Testis (tissue), 3 donors: ENCODE measurements around the gene PNKP. TPM values are rescaled to one million over a fixed set of nuclear protein-coding genes. Genes with fewer than 3 reads are reported as not detected.

Experiments used
- DNase-seq: peaks from one replicate; pipeline ENCODE4 v3.0.0-alpha.2; 2019
- H3K27ac ChIP-seq, 2 donors: fragments of 200-600 bp; sonication (generic); one replicate each; pipeline ENCODE4 v1.5.1; 2019
- H3K27me3 ChIP-seq: fragments of 200-600 bp; sonication (generic); one replicate; pipeline ENCODE4 v1.5.1; 2019
- H3K36me3 ChIP-seq: fragments of 200-600 bp; sonication (generic); one replicate; pipeline ENCODE4 v1.5.1; 2017; ENCODE audit warnings: low read depth; ENCODE audit errors: missing control alignments
- H3K4me1 ChIP-seq: fragments of 200-600 bp; sonication (generic); one replicate; pipeline ENCODE4 v1.5.1; 2019
- H3K4me3 ChIP-seq, 2 donors: fragments of 200-600 bp; sonication (generic); one replicate each; pipeline ENCODE4 v1.5.1; 2017 to 2019
- H3K9me3 ChIP-seq: fragments of 200-600 bp; sonication (generic); one replicate; pipeline ENCODE4 v1.5.1; 2017
- POLR2A ChIP-seq: fragments of 450-650 bp; IDR thresholded peaks from one replicate; pipeline ENCODE4 v1.6.1; 2017; ENCODE audit warnings: antibody characterized with exemption, mild to moderate bottlenecking, moderate library complexity
- WGBS, 2 donors: methylation state at CpG; one replicate each; pipeline ENCODE4 v1.1.5; 2018; 5-methylcytosine and 5-hydroxymethylcytosine counted together
- intact Hi-C: fragments of 100-400 bp; cut with DNase I; formaldehyde crosslinking; loops from one replicate; pipeline ENCODE4 v1.15.1; 2023; ENCODE audit warnings: low total_unique reads
- polyA plus RNA-seq: library from polyadenylated mRNA; stranded (reverse); fragments of 350-450 nt; fragmentation: Illumina TruSeq; extraction: RNeasy Lipid Tissue Mini Kit (QIAGEN cat#74804); gene quantifications from one replicate; pipeline ENCODE4 v1.2.3, GENCODE V29; 2014; ENCODE audit warnings: low read depth, low replicate concordance; ENCODE audit not compliant: insufficient read depth
- total RNA-seq, 2 donors: library from RNA; depleted of rRNA; stranded (reverse); fragments of >200 nt; gene quantifications; one replicate each; pipeline ENCODE4 v1.2.3, GENCODE V29; 2016
- TF ChIP-seq, protein P1 (sequence below), 3 experiments: fragments of 450-650 bp in 2 of 3; fragments of 200-600 bp in 1 of 3; sonication (generic) in 1 of 3; IDR thresholded peaks; one replicate each; pipeline ENCODE4 v1.5.1; 2016 to 2019; ENCODE audit warnings: antibody characterized with exemption in 3 of 3, mild to moderate bottlenecking in 2 of 3, moderate library complexity in 1 of 3

Gene PNKP
- total and polyA plus RNA-seq, 3 donors from 2014 or later = 45.5 to 125 (median 110) TPM

- Histone ChIP-seq H3K4me1 (peaks cover 14% of the 10 kb centered on the region), H3K4me3 (no peak overlapping the region), H3K9me3 (no peaks in the 10 kb centered on the region), H3K27ac (no peak overlapping the region), H3K36me3 (no peaks in the 10 kb centered on the region), H3K27me3 (no peaks in the 10 kb centered on the region)
- TF ChIP-seq, protein P1, sequence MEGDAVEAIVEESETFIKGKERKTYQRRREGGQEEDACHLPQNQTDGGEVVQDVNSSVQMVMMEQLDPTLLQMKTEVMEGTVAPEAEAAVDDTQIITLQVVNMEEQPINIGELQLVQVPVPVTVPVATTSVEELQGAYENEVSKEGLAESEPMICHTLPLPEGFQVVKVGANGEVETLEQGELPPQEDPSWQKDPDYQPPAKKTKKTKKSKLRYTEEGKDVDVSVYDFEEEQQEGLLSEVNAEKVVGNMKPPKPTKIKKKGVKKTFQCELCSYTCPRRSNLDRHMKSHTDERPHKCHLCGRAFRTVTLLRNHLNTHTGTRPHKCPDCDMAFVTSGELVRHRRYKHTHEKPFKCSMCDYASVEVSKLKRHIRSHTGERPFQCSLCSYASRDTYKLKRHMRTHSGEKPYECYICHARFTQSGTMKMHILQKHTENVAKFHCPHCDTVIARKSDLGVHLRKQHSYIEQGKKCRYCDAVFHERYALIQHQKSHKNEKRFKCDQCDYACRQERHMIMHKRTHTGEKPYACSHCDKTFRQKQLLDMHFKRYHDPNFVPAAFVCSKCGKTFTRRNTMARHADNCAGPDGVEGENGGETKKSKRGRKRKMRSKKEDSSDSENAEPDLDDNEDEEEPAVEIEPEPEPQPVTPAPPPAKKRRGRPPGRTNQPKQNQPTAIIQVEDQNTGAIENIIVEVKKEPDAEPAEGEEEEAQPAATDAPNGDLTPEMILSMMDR (IDR thresholded peaks at IDR 0.05) = no peak
- no peak for TF ChIP-seq POLR2A
- 89 to 94% methylated on average over 14 to 15 of the region's 16 CpGs for WGBS, 2 donors
- no peak for DNase-seq
- intact Hi-C loops = no loop called here
These were observed 39.6 kb upstream of the PNKP start for GRCh38 chr19:49906879-49907564.

- no peak overlapping the region for H3K27ac ChIP-seq
- no peaks in the 10 kb centered on the region for H3K27me3 ChIP-seq
- H3K9me3 ChIP-seq = no peaks in the 10 kb centered on the region
- intact Hi-C loops = no loop called here
- no peak for DNase-seq
- H3K4me1 ChIP-seq = no peaks in the 10 kb centered on the region
- WGBS, 2 donors = 63 to 85% methylated on average over 6 of the region's 6 CpGs
- no peaks in the 10 kb centered on the region for H3K36me3 ChIP-seq
- H3K4me3 ChIP-seq = no peak overlapping the region
- no peak for TF ChIP-seq POLR2A
- TF ChIP-seq, protein P1 (IDR thresholded peaks at IDR 0.05) = no peak
These were observed 36.8 kb upstream of the PNKP start for GRCh38 chr19:49904136-49904535.

- Histone ChIP-seq H3K4me3 (no peak within 1 kb of the TSS), H3K4me1 (no peaks in the 10 kb centered on the region), H3K9me3 (no peaks in the 10 kb centered on the region), H3K36me3 (no peaks in the 10 kb centered on the region), H3K27ac (no peak within 1 kb of the TSS), H3K27me3 (no peaks in the 10 kb centered on the region)
- no peak for TF ChIP-seq POLR2A
- TF ChIP-seq, protein P1 (IDR thresholded peaks at IDR 0.05) = no peak
- intact Hi-C loops = no loop called here
- no peak for DNase-seq
- WGBS, 2 donors = 50 to 71% methylated on average over 17 to 19 of the region's 20 CpGs
These were observed 29.7 kb upstream of the PNKP start, which contains the start of gene IL4I1 for GRCh38 chr19:49896863-49897621. Gene IL4I1 (minus strand): TSS chr19:49896887. CDS start chr19:49896160, 727 bp downstream.

DNA sequence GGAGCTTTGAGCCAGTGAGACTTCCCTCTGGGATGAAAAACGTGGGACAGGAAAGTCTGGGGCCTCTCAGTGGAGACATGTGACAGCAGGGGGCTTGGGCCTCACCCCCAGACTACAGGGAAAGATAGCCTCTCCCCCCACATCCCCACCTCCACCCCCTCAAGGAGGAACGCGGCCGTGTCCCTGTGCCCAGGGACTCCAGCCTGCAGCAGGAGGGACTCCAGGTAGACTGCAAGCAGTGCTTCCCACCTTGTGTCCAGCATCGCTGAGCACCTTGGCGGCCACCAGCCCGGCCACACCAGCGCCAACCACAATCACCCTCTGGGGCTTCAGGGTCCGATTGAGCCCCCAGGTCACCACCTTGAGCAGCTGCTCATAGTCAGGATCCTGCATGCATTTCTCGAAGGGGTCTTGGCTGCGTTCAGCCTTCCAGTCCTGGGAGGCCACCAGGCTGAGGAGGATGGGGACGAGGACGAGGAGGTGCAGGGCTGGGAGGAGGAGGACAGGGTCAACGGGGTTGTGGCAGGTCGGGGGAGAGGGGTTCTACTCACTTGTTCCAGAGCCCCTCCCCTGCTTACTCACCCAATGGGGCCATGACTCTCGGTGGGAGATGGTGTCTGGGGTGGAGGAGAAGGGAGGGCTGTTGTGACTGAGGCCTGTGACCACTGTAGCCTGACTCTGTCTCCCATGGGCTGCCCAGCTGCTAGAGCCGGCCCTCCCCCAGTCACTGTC lies 28.4 kb upstream of the PNKP start:
- Histone ChIP-seq H3K9me3 (no peaks in the 10 kb centered on the region), H3K27ac (no peak overlapping the region), H3K36me3 (no peaks in the 10 kb centered on the region), H3K27me3 (no peaks in the 10 kb centered on the region), H3K4me1 (no peaks in the 10 kb centered on the region), H3K4me3 (no peak overlapping the region)
- TF ChIP-seq, protein P1 (IDR thresholded peaks at IDR 0.05) = no peak
- TF ChIP-seq POLR2A = no peak
- intact Hi-C loops = no loop called here
- WGBS, 2 donors = 78 to 87% methylated on average over 15 of the region's 17 CpGs
- no peak for DNase-seq
